HL-60 (cell line): ENCODE data around the gene NOX1.
A peak's percentile ranks its signal among the peaks of the same experiment; 100 is the strongest.

Experiments used
- DNase-seq, 2 experiments: peaks; one replicate each; pipeline ENCODE4 v3.0.0-alpha.2; 2010 to 2020; ENCODE audit warnings: low read depth in 1 of 2, low spot score in 1 of 2
- H3K27ac ChIP-seq: fragments of 250-450 bp; sonication (Bioruptor Pico); replicated peaks from 2 replicates; pipeline ENCODE4 v1.5.1; 2020; ENCODE audit warnings: mild to moderate bottlenecking, moderate library complexity
- H3K27me3 ChIP-seq: fragments of 250-450 bp; sonication (Bioruptor Pico); 2 replicates; pipeline ENCODE4 v1.5.1; 2021; ENCODE audit warnings: mild to moderate bottlenecking, moderate library complexity; ENCODE audit not compliant: insufficient read depth, poor library complexity, severe bottlenecking
- H3K4me3 ChIP-seq: replicated peaks from 2 replicates; pipeline ENCODE4 v1.5.1; 2011; ENCODE audit warnings: mild to moderate bottlenecking, control low read depth, low read length; ENCODE audit not compliant: insufficient read depth
- CTCF ChIP-seq: IDR thresholded peaks from one replicate; pipeline ENCODE4 v1.5.1; 2011; ENCODE audit warnings: low read length, control low read depth, inconsistent platforms; ENCODE audit not compliant: insufficient read depth
- GABPA ChIP-seq: IDR thresholded peaks from 2 replicates; pipeline ENCODE4 v1.6.1; 2012; ENCODE audit warnings: low read depth
- POLR2AphosphoS5 ChIP-seq: IDR thresholded peaks from 2 replicates; pipeline ENCODE4 v1.6.1; 2012; ENCODE audit warnings: low read depth
- REST ChIP-seq: IDR thresholded peaks from 2 replicates; pipeline ENCODE4 v1.6.1; 2012; ENCODE audit warnings: low read depth; ENCODE audit not compliant: insufficient replicate concordance
- SPI1 ChIP-seq: IDR thresholded peaks from 2 replicates; pipeline ENCODE4 v1.6.1; 2012; ENCODE audit warnings: low read depth, mild to moderate bottlenecking, borderline replicate concordance

NOX1 gene

GRCh38 chrX:100819837-100820666 lies 54.1 kb downstream of the NOX1 start, which contains the start of gene CSTF2:
CSTF2 (plus strand) TSS chrX:100820391; CDS start chrX:100820417, 26 bp downstream.
- Histone ChIP-seq H3K27ac (peak within 1 kb of the TSS; percentile 92), H3K27me3 (no peaks in the 10 kb centered on the region), H3K4me3 (peak within 1 kb of the TSS; percentile 70)
- TF ChIP-seq CTCF (no peak), POLR2AphosphoS5 (peak; percentile 76), REST (peak; percentile 56), GABPA (peak; percentile 90), SPI1 (no peak; the same call in 1 of the 2 replicates)
- DNase-seq: peak; percentile 62 to 83

- TF ChIP-seq CTCF (no peak), POLR2AphosphoS5 (no peak), GABPA (no peak), REST (no peak), SPI1 (no peak)
- Histone ChIP-seq H3K27ac (peak overlapping the region; percentile 92), H3K27me3 (no peaks in the 10 kb centered on the region), H3K4me3 (peak overlapping the region; percentile 70)
- DNase-seq: no peak
Observed at GRCh38 chrX:100819534-100819836, 54.7 kb downstream of the NOX1 start.

- TF ChIP-seq POLR2AphosphoS5 (no peak), REST (no peak), GABPA (no peak), CTCF (no peak), SPI1 (no peak)
Observed at GRCh38 chrX:100817340-100817739, 56.8 kb downstream of the NOX1 start.

More at GRCh38 chrX:100817340-100817739, 56.8 kb downstream of the NOX1 start:
- H3K27ac ChIP-seq: no peak overlapping the region
- H3K4me3 ChIP-seq: no peak overlapping the region
- DNase-seq: no peak
- no peaks in the 10 kb centered on the region for H3K27me3 ChIP-seq
